ENCODE data around the gene U2AF1L4.

- TF ChIP-seq EZH2 (IDR thresholded peaks at IDR 0.05) (no peak), POLR2AphosphoS5 (IDR thresholded peaks at IDR 0.05; ENCODE audit: borderline replicate concordance, low read depth, low read length) (no peak), FOXP2 (optimal IDR thresholded peaks at IDR 0.05; ENCODE audit: control extremely low read depth, extremely low read length, insufficient read depth) (no peak)
Measured at GRCh38 chr19:35720648-35721047, 24.6 kb downstream of the U2AF1L4 start.
